HepG2 (cell line): ENCODE results near the gene DPH7. TPM values are rescaled to one million over a fixed set of nuclear protein-coding genes. Genes with fewer than 3 reads are reported as not detected.
A peak's percentile ranks its signal among the peaks of the same experiment; 100 is the strongest.

Experiments
- ADNP ChIP-seq: sonication (generic); formaldehyde crosslinking; IDR thresholded peaks from 2 replicates; pipeline ENCODE4 v1.4.0; 2020; ENCODE audit warnings: missing genetic modification reagents
- ATF7 ChIP-seq, 2 experiments: fragments of 450-650 bp in 1 of 2; sonication (generic) in 1 of 2; formaldehyde crosslinking in 1 of 2; IDR thresholded peaks; 2 replicates each; pipeline versions ENCODE4 v1.4.0 to v1.6.1; 2016 to 2020; ENCODE audit warnings: antibody characterized with exemption in 1 of 2, mild to moderate bottlenecking in 1 of 2, missing genetic modification reagents in 1 of 2
- CENPX ChIP-seq: sonication (generic); formaldehyde crosslinking; IDR thresholded peaks from 2 replicates; pipeline ENCODE4 v1.9.0; 2021; ENCODE audit warnings: mild to moderate bottlenecking, missing genetic modification reagents, moderate library complexity
- FOXA1 ChIP-seq, 2 experiments: fragments of 450-650 bp in 1 of 2; sonication (generic) in 1 of 2; formaldehyde crosslinking in 1 of 2; IDR thresholded peaks; 2 replicates each; pipeline versions ENCODE4 v1.4.0 to v1.6.1; 2016 to 2020; ENCODE audit warnings: missing genetic modification reagents in 1 of 2
- GATA4 ChIP-seq: sonication (generic); IDR thresholded peaks from 2 replicates; pipeline ENCODE4 v1.6.1; 2016; ENCODE audit warnings: antibody characterized with exemption, low read depth, borderline replicate concordance
- JUND ChIP-seq: sonication (generic); formaldehyde crosslinking; IDR thresholded peaks from 2 replicates; pipeline ENCODE4 v1.8.0; 2022; ENCODE audit warnings: mild to moderate bottlenecking, missing genetic modification reagents
- NFIC ChIP-seq: IDR thresholded peaks from 2 replicates; pipeline ENCODE4 v1.6.1; 2012; ENCODE audit warnings: mild to moderate bottlenecking, low read length, inconsistent platforms
- PRPF4 ChIP-seq: fragments of 200-400 bp; formaldehyde crosslinking; IDR thresholded peaks from 2 replicates; pipeline ENCODE4 v1.6.1; 2016; ENCODE audit warnings: low read length, low read depth; ENCODE audit not compliant: poor library complexity, severe bottlenecking
- RORA ChIP-seq: sonication (generic); formaldehyde crosslinking; IDR thresholded peaks from 2 replicates; pipeline ENCODE4 v1.5.0; 2020; ENCODE audit warnings: mild to moderate bottlenecking, missing genetic modification reagents, moderate library complexity
- SIX1 ChIP-seq: sonication (generic); formaldehyde crosslinking; IDR thresholded peaks from 2 replicates; pipeline ENCODE4 v1.4.0; 2020; ENCODE audit warnings: missing genetic modification reagents, borderline replicate concordance
- SMARCE1 ChIP-seq: fragments of 450-650 bp; IDR thresholded peaks from 2 replicates; pipeline ENCODE4 v1.6.1; 2017; ENCODE audit warnings: borderline replicate concordance
- SRSF1 ChIP-seq: fragments of 200-400 bp; formaldehyde crosslinking; optimal IDR thresholded peaks from 2 replicates; pipeline ENCODE3; 2017; ENCODE audit warnings: mild to moderate bottlenecking, low read depth, low read length, moderate library complexity
- WIZ ChIP-seq: sonication (generic); formaldehyde crosslinking; IDR thresholded peaks from 2 replicates; pipeline ENCODE4 v1.5.1; 2020; ENCODE audit warnings: mild to moderate bottlenecking, missing genetic modification reagents
- ZFP36L2 ChIP-seq: sonication (generic); formaldehyde crosslinking; IDR thresholded peaks from 2 replicates; pipeline ENCODE4 v1.4.0; 2020; ENCODE audit warnings: missing genetic modification reagents
- ZNF160 ChIP-seq: sonication (generic); formaldehyde crosslinking; IDR thresholded peaks from 2 replicates; pipeline ENCODE4 v1.8.0; 2022; ENCODE audit warnings: mild to moderate bottlenecking, inconsistent platforms, missing genetic modification reagents
- ZNF367 ChIP-seq: sonication (generic); formaldehyde crosslinking; IDR thresholded peaks from 2 replicates; pipeline ENCODE4 v1.4.0; 2020; ENCODE audit warnings: missing genetic modification reagents, borderline replicate concordance
- ZNF569 ChIP-seq: sonication (generic); formaldehyde crosslinking; IDR thresholded peaks from 2 replicates; pipeline ENCODE4 v1.5.0; 2020; ENCODE audit warnings: mild to moderate bottlenecking, missing genetic modification reagents, moderate library complexity, borderline replicate concordance
- polyA plus RNA-seq, 8 experiments: library from polyadenylated mRNA; depleted of rRNA in 3 of 8; stranded (reverse) in 7 of 8; unstranded in 1 of 8; fragments of >200 nt; fragmentation: Illumina TruSeq in 4 of 8; extraction: Trizol in 4 of 8; gene quantifications; 2 replicates each; pipeline versions ENCODE4 v1.2.1 to v1.2.3, GENCODE V29; 2011 to 2016; ENCODE audit warnings: low read depth in 4 of 8, missing spikeins in 1 of 8, mixed read lengths in 1 of 8; ENCODE audit not compliant: insufficient read depth in 1 of 8
- total RNA-seq, 5 experiments: library from RNA; depleted of rRNA; stranded (reverse); fragments of >200 nt; fragmentation: Illumina TruSeq; extraction: Trizol; gene quantifications; 2 replicates each; pipeline ENCODE4 v1.2.3, GENCODE V29; 2016; ENCODE audit warnings: low read depth in 1 of 5
- TF ChIP-seq, protein P1 (sequence below): sonication (generic); formaldehyde crosslinking; IDR thresholded peaks from 2 replicates; pipeline ENCODE4 v1.5.0; 2020; ENCODE audit warnings: mild to moderate bottlenecking, missing genetic modification reagents
- TF ChIP-seq, protein P2 (sequence below): IDR thresholded peaks from 2 replicates; pipeline ENCODE4 v1.6.1; 2012; ENCODE audit warnings: inconsistent platforms
- TF ChIP-seq, protein P3 (sequence below): sonication (generic); formaldehyde crosslinking; IDR thresholded peaks from 2 replicates; pipeline ENCODE4 v1.8.0; 2022; ENCODE audit warnings: mild to moderate bottlenecking, missing genetic modification reagents; ENCODE audit not compliant: insufficient replicate concordance
- TF ChIP-seq, protein P4 (sequence below): sonication (generic); formaldehyde crosslinking; IDR thresholded peaks from 2 replicates; pipeline ENCODE4 v1.4.0; 2020; ENCODE audit warnings: low read depth, missing genetic modification reagents

The DPH7 gene
- total and polyA plus RNA-seq, 2 of the 13 experiments (the other 11 are each of a cell fraction or from before 2014, with no cell fraction given), result 27.6 to 31.6 TPM

DNA sequence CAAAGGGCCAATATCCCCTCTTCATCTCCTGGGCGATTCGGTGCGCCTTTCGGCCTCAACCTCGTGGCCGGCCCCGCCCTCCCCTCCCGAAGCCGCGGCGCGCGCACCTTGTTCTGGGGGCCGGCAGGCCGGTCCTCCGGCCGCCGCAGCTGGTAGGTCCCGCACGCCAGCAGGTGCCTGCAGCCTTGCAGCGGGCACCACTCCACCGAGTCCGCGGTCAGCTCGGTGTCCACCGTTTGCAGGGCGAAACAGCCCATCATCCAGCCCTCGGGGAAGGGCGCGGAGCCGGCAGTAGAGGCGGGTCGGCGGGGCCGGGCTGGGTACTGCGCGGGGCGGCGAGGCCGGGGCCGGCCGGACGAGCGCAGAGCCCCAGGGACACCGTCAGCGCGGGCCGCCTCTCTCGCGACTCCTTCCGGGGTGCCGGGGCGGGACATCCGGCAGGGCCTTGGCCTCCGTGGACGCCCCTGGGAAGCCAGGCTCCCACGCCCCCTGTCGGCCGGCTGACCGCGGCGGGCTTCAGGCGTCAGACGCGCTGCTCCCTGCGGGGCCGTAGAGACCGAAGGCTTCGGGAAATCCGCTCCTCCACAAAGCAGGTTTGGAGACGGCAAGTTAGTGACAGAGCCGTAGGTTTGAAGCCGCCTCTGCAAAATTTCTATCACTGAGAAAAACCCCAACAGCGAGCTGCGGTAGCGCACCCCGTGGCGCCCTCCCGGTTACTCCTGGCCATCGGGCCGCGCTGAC, at the start of gene DPH7 (continued):
- 0 out of 2 replicates have a peak, but pooled peaks have one; percentile 34 for TF ChIP-seq ADNP
- TF ChIP-seq FOXA1 (IDR thresholded peaks at IDR 0.05), result no peak
- TF ChIP-seq FOXA1 (CRISPR knock-in tag; IDR thresholded peaks at IDR 0.05), result 0 out of 2 replicates have a peak, but pooled peaks have one; percentile 12
- no peak for TF ChIP-seq NFIC
- no peak for TF ChIP-seq WIZ
- no peak for TF ChIP-seq RORA (CRISPR knock-in tag)
- no peak for TF ChIP-seq GATA4
- TF ChIP-seq, protein P1, sequence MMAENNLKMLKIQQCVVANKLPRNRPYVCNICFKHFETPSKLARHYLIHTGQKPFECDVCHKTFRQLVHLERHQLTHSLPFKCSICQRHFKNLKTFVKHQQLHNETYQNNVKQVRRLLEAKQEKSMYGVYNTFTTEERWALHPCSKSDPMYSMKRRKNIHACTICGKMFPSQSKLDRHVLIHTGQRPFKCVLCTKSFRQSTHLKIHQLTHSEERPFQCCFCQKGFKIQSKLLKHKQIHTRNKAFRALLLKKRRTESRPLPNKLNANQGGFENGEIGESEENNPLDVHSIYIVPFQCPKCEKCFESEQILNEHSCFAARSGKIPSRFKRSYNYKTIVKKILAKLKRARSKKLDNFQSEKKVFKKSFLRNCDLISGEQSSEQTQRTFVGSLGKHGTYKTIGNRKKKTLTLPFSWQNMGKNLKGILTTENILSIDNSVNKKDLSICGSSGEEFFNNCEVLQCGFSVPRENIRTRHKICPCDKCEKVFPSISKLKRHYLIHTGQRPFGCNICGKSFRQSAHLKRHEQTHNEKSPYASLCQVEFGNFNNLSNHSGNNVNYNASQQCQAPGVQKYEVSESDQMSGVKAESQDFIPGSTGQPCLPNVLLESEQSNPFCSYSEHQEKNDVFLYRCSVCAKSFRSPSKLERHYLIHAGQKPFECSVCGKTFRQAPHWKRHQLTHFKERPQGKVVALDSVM (CRISPR knock-in tag), result peak; percentile 73
- no peak for TF ChIP-seq CENPX (CRISPR knock-in tag)
- no peak for TF ChIP-seq ZNF367 (CRISPR knock-in tag)
- TF ChIP-seq, protein P2, sequence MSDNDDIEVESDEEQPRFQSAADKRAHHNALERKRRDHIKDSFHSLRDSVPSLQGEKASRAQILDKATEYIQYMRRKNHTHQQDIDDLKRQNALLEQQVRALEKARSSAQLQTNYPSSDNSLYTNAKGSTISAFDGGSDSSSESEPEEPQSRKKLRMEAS, result peak; percentile 84
- no peak for TF ChIP-seq PRPF4
- peak; percentile 92; the same call in 1 of the 2 replicates for TF ChIP-seq ZNF160
- TF ChIP-seq, protein P3, sequence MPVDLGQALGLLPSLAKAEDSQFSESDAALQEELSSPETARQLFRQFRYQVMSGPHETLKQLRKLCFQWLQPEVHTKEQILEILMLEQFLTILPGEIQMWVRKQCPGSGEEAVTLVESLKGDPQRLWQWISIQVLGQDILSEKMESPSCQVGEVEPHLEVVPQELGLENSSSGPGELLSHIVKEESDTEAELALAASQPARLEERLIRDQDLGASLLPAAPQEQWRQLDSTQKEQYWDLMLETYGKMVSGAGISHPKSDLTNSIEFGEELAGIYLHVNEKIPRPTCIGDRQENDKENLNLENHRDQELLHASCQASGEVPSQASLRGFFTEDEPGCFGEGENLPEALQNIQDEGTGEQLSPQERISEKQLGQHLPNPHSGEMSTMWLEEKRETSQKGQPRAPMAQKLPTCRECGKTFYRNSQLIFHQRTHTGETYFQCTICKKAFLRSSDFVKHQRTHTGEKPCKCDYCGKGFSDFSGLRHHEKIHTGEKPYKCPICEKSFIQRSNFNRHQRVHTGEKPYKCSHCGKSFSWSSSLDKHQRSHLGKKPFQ (CRISPR knock-in tag), result peak; percentile 59
- no peak for TF ChIP-seq ATF7 (IDR thresholded peaks at IDR 0.05)
- peak; percentile 54; the same call in 1 of the 2 replicates for TF ChIP-seq ATF7 (CRISPR knock-in tag; IDR thresholded peaks at IDR 0.05)
- TF ChIP-seq JUND (CRISPR knock-in tag), result peak; percentile 46; the same call in 1 of the 2 replicates
- TF ChIP-seq SRSF1, result no peak
- TF ChIP-seq ZFP36L2 (CRISPR knock-in tag), result no peak
- no peak for TF ChIP-seq ZNF569
- TF ChIP-seq SIX1 (CRISPR knock-in tag), result peak; percentile 13; the same call in 1 of the 2 replicates
- TF ChIP-seq SMARCE1, result no peak
- TF ChIP-seq, protein P4, sequence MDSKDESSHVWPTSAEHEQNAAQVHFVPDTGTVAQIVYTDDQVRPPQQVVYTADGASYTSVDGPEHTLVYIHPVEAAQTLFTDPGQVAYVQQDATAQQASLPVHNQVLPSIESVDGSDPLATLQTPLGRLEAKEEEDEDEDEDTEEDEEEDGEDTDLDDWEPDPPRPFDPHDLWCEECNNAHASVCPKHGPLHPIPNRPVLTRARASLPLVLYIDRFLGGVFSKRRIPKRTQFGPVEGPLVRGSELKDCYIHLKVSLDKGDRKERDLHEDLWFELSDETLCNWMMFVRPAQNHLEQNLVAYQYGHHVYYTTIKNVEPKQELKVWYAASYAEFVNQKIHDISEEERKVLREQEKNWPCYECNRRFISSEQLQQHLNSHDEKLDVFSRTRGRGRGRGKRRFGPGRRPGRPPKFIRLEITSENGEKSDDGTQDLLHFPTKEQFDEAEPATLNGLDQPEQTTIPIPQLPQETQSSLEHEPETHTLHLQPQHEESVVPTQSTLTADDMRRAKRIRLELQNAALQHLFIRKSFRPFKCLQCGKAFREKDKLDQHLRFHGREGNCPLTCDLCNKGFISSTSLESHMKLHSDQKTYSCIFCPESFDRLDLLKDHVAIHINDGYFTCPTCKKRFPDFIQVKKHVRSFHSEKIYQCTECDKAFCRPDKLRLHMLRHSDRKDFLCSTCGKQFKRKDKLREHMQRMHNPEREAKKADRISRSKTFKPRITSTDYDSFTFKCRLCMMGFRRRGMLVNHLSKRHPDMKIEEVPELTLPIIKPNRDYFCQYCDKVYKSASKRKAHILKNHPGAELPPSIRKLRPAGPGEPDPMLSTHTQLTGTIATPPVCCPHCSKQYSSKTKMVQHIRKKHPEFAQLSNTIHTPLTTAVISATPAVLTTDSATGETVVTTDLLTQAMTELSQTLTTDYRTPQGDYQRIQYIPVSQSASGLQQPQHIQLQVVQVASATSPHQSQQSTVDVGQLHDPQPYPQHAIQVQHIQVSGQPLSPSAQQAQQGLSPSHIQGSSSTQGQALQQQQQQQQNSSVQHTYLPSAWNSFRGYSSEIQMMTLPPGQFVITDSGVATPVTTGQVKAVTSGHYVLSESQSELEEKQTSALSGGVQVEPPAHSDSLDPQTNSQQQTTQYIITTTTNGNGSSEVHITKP, result no peak
